ENCODE results near the gene MAPK1.

GRCh38 chr22:21718499-21718898 lies 148.9 kb downstream of the MAPK1 start:
- TF ChIP-seq CREB5 (CRISPR knock-in tag; IDR thresholded peaks at IDR 0.05; ENCODE audit: low read depth) = no peak
- no peak for TF ChIP-seq ARNTL (CRISPR knock-in tag; IDR thresholded peaks at IDR 0.05; ENCODE audit: borderline replicate concordance, low read depth)
- no peak for TF ChIP-seq ZFP30 (CRISPR knock-in tag; IDR thresholded peaks at IDR 0.05)
- TF ChIP-seq GLIS3 (CRISPR knock-in tag; IDR thresholded peaks at IDR 0.05) = no peak
- no peak for TF ChIP-seq ISL1 (CRISPR knock-in tag; IDR thresholded peaks at IDR 0.05)
- no peak for TF ChIP-seq RARB (CRISPR knock-in tag; IDR thresholded peaks at IDR 0.05)
- TF ChIP-seq BACH2 (CRISPR knock-in tag; IDR thresholded peaks at IDR 0.05; ENCODE audit: borderline replicate concordance) = no peak

Data from SK-N-SH treated with all-trans-retinoic acid at 6 μM for 48 hours (cell line).